ENCODE results near the gene PCNX1.

- TF ChIP-seq, protein P1, sequence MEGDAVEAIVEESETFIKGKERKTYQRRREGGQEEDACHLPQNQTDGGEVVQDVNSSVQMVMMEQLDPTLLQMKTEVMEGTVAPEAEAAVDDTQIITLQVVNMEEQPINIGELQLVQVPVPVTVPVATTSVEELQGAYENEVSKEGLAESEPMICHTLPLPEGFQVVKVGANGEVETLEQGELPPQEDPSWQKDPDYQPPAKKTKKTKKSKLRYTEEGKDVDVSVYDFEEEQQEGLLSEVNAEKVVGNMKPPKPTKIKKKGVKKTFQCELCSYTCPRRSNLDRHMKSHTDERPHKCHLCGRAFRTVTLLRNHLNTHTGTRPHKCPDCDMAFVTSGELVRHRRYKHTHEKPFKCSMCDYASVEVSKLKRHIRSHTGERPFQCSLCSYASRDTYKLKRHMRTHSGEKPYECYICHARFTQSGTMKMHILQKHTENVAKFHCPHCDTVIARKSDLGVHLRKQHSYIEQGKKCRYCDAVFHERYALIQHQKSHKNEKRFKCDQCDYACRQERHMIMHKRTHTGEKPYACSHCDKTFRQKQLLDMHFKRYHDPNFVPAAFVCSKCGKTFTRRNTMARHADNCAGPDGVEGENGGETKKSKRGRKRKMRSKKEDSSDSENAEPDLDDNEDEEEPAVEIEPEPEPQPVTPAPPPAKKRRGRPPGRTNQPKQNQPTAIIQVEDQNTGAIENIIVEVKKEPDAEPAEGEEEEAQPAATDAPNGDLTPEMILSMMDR (conservative IDR thresholded peaks at IDR 0.05; ENCODE audit: low read depth, low read length), result no peak
- TF ChIP-seq POLR2A (IDR thresholded peaks at IDR 0.05; ENCODE audit: low read depth, low read length), result no peak
Observed at GRCh38 chr14:70904373-70904772, 2.9 kb upstream of the PCNX1 start.
